22Rv1 (cell line): Measurements from ENCODE around the gene NR1H3.
A peak's percentile ranks its signal among the peaks of the same experiment; 100 is the strongest.
"Not testable (repeated sequence)": the region's sequence is repeated elsewhere in the genome, so short reads cannot be mapped to it uniquely, and the experiment has no call there.

Experiments
- H3K27ac ChIP-seq: fragments of 450-650 bp; 2 replicates; pipeline ENCODE4 v1.5.1; 2017
- ZFX ChIP-seq: fragments of 450-650 bp; IDR thresholded peaks from 2 replicates; pipeline ENCODE4 v1.6.1; 2017; ENCODE audit warnings: antibody characterized with exemption, borderline replicate concordance
- TF ChIP-seq, protein P1 (sequence below): fragments of 450-650 bp; IDR thresholded peaks from 2 replicates; pipeline ENCODE4 v1.5.1; 2017; ENCODE audit warnings: mild to moderate bottlenecking

The NR1H3 gene

DNA sequence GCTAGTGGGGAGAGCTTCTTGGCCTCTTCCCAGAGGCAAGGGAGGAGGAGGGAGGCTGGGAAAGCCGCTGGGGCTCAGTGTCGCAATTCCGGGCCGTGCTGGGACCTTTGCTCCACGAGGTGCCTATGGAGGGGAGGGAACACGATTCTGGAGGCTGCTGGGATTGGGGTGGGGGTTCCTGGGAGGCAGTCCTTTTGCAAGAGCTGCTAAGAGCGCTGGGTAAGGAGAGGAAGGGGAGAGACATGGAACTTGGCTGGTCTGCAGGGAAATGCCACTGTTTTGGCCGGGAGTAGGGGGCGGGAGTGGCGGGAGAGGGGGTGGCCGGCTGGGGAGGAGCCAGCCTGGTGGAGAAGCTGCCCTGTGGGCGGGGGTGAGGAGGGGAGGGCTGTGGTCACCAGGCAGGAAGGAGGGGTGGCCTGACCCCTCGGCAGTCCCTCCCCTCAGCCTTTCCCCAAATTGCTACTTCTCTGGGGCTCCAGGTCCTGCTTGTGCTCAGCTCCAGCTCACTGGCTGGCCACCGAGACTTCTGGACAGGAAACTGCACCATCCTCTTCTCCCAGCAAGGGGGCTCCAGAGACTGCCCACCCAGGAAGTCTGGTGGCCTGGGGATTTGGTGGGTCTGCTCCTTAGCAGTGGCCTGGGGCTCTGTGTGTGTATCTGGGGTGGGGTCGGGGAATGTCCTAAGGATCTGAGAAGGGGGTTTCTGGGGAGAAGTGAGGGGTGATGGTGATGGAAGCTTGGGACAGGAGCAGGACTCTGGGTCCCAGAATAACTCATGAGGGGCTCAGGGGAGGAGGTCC is at the start of gene NR1H3:
Gene NR1H3 (plus strand): TSS at position 480 of the 800 bp plus-strand sequence. CDS start 1,221 bp downstream, outside the sequence.
- TF ChIP-seq, protein P1, sequence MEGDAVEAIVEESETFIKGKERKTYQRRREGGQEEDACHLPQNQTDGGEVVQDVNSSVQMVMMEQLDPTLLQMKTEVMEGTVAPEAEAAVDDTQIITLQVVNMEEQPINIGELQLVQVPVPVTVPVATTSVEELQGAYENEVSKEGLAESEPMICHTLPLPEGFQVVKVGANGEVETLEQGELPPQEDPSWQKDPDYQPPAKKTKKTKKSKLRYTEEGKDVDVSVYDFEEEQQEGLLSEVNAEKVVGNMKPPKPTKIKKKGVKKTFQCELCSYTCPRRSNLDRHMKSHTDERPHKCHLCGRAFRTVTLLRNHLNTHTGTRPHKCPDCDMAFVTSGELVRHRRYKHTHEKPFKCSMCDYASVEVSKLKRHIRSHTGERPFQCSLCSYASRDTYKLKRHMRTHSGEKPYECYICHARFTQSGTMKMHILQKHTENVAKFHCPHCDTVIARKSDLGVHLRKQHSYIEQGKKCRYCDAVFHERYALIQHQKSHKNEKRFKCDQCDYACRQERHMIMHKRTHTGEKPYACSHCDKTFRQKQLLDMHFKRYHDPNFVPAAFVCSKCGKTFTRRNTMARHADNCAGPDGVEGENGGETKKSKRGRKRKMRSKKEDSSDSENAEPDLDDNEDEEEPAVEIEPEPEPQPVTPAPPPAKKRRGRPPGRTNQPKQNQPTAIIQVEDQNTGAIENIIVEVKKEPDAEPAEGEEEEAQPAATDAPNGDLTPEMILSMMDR: no peak; the same call in 1 of the 2 replicates
- TF ChIP-seq ZFX: no peak
- H3K27ac ChIP-seq: no peak within 1 kb of the TSS

DNA sequence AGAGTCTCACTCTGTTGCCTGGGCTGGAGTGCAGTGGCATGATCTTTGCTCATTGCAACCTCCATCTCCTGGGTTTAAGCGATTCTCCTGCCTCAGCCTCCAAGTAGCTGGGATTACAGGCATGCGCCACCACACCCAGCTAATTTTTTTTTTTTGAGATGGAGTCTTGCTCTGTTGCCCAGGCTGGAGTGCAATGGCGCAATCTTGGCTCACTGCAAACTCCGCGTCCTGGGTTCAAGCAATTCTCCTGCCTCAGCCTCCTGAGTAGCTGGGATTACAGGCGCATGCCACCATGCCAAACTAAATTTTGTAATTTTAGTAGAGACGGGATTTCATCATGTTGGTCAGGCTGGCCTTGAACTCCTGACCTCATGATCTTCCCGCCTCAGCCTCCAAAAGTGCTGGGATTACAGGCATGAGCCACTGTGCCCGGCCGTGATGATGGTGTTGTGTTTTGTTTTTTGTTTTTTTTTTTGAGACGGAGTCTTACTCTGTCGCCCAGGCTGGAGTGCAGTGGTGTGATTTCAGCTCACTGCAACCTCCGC is 49.7 kb upstream of the NR1H3 start:
- not testable (repeated sequence) for H3K27ac ChIP-seq

DNA sequence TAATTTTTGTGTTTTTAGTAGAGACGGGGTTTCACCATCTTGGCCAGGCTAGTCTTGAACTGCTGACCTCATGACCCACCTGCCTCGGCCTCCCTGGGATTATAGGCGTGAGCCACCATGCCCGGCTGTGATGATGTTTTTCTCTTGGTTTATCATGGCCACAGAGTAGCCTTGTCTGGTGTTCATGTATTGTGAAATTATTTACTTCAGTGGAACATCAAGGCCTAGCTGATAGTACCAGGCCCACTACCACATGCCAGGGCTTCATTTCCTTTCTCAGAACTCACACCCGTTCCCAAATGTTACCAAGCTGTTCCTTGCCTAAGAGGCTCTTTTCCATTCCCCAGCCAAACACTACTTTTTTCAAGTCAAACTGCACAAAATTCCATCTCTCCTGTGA is 49.2 kb upstream of the NR1H3 start:
- TF ChIP-seq, protein P1: no peak
- TF ChIP-seq ZFX: no peak
- no peak overlapping the region for H3K27ac ChIP-seq

DNA sequence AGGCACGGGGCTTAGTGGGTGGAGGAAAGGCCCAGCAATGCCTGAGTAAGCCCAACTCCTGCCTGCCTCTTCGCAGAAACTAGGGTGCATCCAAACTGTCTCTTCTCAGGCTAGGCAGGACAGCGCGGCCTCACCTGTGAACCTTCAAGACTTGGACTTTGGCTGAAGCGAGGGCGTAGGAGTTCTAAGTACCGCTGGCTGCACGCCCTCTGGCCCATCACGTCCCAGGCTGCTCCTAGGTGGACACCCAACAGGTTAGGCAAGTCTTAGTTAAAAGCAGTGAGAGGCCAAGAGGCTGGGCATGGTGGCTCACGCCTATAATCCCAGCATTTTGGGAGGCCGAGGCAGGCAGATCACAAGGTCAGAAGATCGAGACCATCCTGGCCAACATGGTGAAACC is 44.9 kb upstream of the NR1H3 start:
- no peak for TF ChIP-seq ZFX
- TF ChIP-seq, protein P1: no peak
- peak overlapping the region; percentile 96 for H3K27ac ChIP-seq

DNA sequence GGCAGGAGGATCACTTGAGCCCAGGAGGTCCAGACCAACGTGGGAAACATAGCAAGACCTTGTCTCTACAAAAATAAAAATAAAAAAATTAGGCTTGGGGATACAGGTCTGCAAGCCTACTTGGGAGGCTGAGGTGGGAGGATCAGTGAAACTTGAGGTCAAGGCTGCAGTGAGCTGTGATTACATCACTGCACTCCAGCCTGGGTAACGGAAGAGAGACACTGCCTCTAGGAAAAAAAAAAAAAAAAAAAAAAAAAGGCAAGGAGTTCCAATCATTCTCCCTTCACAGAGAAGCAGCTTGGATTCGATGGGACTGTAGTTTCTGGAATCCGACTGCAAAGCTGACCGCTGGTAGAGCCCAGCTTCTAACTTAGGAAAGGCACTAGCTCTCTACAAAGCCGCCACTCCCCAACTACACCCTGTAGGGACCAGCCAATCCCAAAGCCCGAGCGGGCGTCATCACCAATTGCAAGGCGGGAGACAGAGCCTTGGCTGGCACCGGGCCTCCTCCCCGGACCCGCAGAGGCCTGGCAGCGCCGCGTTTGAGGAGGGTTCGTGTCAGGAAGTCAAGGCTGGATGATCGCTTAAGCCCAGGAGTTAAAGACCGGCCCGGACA is 43.7 kb upstream of the NR1H3 start:
- peak overlapping the region; percentile 96 for H3K27ac ChIP-seq
- TF ChIP-seq, protein P1: no peak
- no peak for TF ChIP-seq ZFX

DNA sequence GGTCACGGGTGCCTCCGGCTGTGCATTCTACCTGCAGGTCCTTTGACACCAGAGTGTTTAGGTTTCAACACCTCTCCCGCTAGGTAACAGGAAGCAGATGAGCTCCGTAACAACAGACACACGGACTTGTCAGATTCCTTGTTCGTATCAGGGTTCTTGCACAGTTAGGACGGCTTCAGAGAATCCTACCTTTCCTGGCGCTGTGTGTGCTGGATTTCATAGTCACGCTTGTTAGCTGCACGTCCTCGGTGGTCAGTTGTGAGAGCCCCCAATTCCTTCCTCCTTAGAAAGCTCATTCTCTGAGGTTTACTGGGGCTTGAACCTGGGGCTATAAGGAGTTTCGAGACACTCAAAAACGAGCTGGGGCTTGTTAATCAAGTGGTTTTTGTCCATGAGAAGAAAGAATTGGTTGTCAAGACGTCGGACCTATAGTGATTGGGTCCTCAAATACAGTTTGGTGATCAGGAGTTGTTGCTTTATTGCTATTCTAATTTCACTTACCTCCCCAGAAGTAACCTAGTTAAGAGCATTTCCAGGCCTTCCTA is 42.4 kb upstream of the NR1H3 start:
- no peak for TF ChIP-seq ZFX
- TF ChIP-seq, protein P1: no peak
- H3K27ac ChIP-seq: peak overlapping the region; percentile 96

DNA sequence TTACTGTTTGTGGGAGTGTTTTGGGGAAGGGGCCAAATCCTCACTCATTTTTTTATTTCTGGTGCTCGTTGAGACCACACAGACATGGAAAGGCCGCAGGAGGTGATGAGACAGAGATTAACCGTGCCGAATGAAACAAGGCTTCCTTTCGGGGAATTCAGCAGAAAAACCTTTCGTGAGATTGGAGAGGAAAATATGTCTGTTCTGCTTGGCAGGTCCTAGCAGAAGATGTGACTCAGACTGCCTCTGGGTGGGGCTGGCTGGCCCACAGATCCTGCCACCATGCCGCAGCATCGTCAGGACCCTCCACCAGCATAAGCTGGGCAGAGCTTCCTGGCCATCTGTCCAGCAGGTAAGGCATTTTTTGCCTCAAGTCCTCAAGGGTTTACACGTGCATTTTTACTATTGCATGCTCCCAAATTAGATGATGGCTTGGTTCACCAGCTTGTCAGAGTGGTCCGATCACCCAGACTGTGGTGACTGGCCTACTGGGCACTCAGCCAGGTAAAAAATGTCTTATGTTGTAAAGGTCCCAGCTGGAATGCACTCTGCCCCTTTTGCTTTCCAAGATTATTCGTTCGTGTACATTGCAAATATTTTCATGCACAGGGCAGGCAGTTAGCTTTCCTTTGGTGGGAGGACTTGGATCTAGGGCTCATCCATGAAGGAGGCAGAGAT is 41.5 kb upstream of the NR1H3 start:
- H3K27ac ChIP-seq: peak overlapping the region; percentile 96; the same call in 1 of the 2 replicates
- TF ChIP-seq ZFX: no peak
- TF ChIP-seq, protein P1: no peak
